Neural progenitor cell (in vitro differentiated cells): ENCODE results near the gene CGN. TPM values are rescaled to one million over a fixed set of nuclear protein-coding genes. Genes with fewer than 3 reads are reported as not detected.

Experiments
- DNase-seq: peaks from one replicate; pipeline ENCODE4 v3.0.0-alpha.2; 2016; ENCODE audit warnings: low spot score
- H2AFZ ChIP-seq: fragments of 200-600 bp; sonication (generic); replicated peaks from 2 replicates; pipeline ENCODE4 v1.6.1; 2016; ENCODE audit warnings: antibody characterized with exemption
- H3F3A ChIP-seq: fragments of 200-600 bp; sonication (generic); 2 replicates; pipeline ENCODE4 v1.6.1; 2016; ENCODE audit warnings: antibody characterized with exemption, low read depth
- H3K27ac ChIP-seq: fragments of 200-600 bp; sonication (generic); 2 replicates; pipeline ENCODE4 v1.5.1; 2016; ENCODE audit warnings: mild to moderate bottlenecking
- H3K27me3 ChIP-seq: fragments of 200-600 bp; sonication (generic); 2 replicates; pipeline ENCODE4 v1.6.1; 2016; ENCODE audit warnings: mild to moderate bottlenecking, moderate library complexity
- H3K36me3 ChIP-seq: fragments of 200-600 bp; sonication (generic); 2 replicates; pipeline ENCODE4 v1.5.1; 2016
- H3K4me1 ChIP-seq: fragments of 200-600 bp; sonication (generic); 2 replicates; pipeline ENCODE4 v1.6.1; 2016; ENCODE audit warnings: mixed run types
- H3K4me2 ChIP-seq: fragments of 200-600 bp; sonication (generic); 2 replicates; pipeline ENCODE4 v1.6.1; 2016
- H3K4me3 ChIP-seq: fragments of 200-600 bp; sonication (generic); 2 replicates; pipeline ENCODE4 v1.5.1; 2016
- H3K79me2 ChIP-seq: fragments of 200-600 bp; sonication (generic); 2 replicates; pipeline ENCODE4 v1.6.1; 2016; ENCODE audit warnings: low read depth
- H3K9ac ChIP-seq: fragments of 200-600 bp; sonication (generic); 2 replicates; pipeline ENCODE4 v1.6.1; 2016
- H3K9me3 ChIP-seq: fragments of 200-600 bp; sonication (generic); 2 replicates; pipeline ENCODE4 v1.5.1; 2016; ENCODE audit warnings: low read depth
- H4K20me1 ChIP-seq: fragments of 200-600 bp; sonication (generic); 2 replicates; pipeline ENCODE4 v1.6.1; 2016; ENCODE audit warnings: low read depth
- H3K27ac Mint-ChIP-seq: 3 replicates; pipeline ENCODE4 v1.8.0; 2021; ENCODE audit warnings: mixed read lengths
- H3K27me3 Mint-ChIP-seq: 2 replicates; pipeline ENCODE4 v1.8.0; 2022; ENCODE audit warnings: low read depth, mild to moderate bottlenecking, inconsistent platforms, moderate library complexity, mixed read lengths; ENCODE audit not compliant: insufficient read depth
- H3K36me3 Mint-ChIP-seq: 3 replicates; pipeline ENCODE4 v1.8.0; 2021; ENCODE audit warnings: mixed read lengths
- H3K4me1 Mint-ChIP-seq: 3 replicates; pipeline ENCODE4 v1.8.0; 2021; ENCODE audit warnings: mixed read lengths
- H3K4me3 Mint-ChIP-seq: 3 replicates; pipeline ENCODE4 v1.8.0; 2021; ENCODE audit warnings: mild to moderate bottlenecking, moderate library complexity, mixed read lengths
- H3K9me3 Mint-ChIP-seq: 3 replicates; pipeline ENCODE4 v1.8.0; 2020; ENCODE audit warnings: mixed read lengths
- CTCF ChIP-seq: fragments of 200-600 bp; sonication (generic); IDR thresholded peaks from 2 replicates; pipeline ENCODE4 v1.5.1; 2017; ENCODE audit warnings: antibody characterized with exemption, mild to moderate bottlenecking
- EZH2 ChIP-seq: fragments of 200-600 bp; sonication (generic); IDR thresholded peaks from 2 replicates; pipeline ENCODE4 v1.6.1; 2017; ENCODE audit warnings: antibody characterized with exemption, mild to moderate bottlenecking, moderate library complexity
- EZH2phosphoT487 ChIP-seq: fragments of 200-600 bp; sonication (generic); IDR thresholded peaks from 2 replicates; pipeline ENCODE4 v1.6.1; 2017; ENCODE audit warnings: antibody characterized with exemption
- total RNA-seq: library from RNA; depleted of rRNA; stranded (reverse); fragments of >200 nt; gene quantifications from 2 replicates; pipeline ENCODE4 v1.2.3, GENCODE V29; 2015; ENCODE audit warnings: low replicate concordance

CGN gene
- total RNA-seq, 1 donor from 2014 or later: 5.4 TPM

GRCh38 chr1:151486557-151486956, 24.6 kb upstream of the CGN start:
- H2AFZ ChIP-seq: no peak overlapping the region
- Mint-ChIP-seq H3K4me1 (no peaks in the 10 kb centered on the region), H3K27me3 (peaks cover 2% of the 10 kb centered on the region)

GRCh38 chr1:151491641-151492040, 19.5 kb upstream of the CGN start:
- Mint-ChIP-seq H3K4me3 (no peak overlapping the region), H3K27ac (no peak overlapping the region), H3K27me3 (peaks cover 3% of the 10 kb centered on the region), H3K9me3 (no peaks in the 10 kb centered on the region), H3K36me3 (no peaks in the 10 kb centered on the region), H3K4me1 (peaks cover 14% of the 10 kb centered on the region)
- Histone ChIP-seq H3K27ac (no peak overlapping the region), H3K27me3 (no peaks in the 10 kb centered on the region), H3K4me3 (no peak overlapping the region), H3K36me3 (no peaks in the 10 kb centered on the region), H4K20me1 (no peaks in the 10 kb centered on the region), H2AFZ (no peak overlapping the region), H3K79me2 (no peaks in the 10 kb centered on the region), H3K4me2 (no peak overlapping the region), H3K9me3 (no peaks in the 10 kb centered on the region), H3K4me1 (peaks cover 11% of the 10 kb centered on the region), H3K9ac (no peak overlapping the region), H3F3A (peaks cover 14% of the 10 kb centered on the region)
- no peak for DNase-seq
- TF ChIP-seq EZH2: no peak
- TF ChIP-seq EZH2phosphoT487: no peak
- no peak for TF ChIP-seq CTCF

More at GRCh38 chr1:151486557-151486956, 24.6 kb upstream of the CGN start:
- no peak for DNase-seq
- Histone ChIP-seq H3K36me3 (no peaks in the 10 kb centered on the region), H3K27me3 (no peaks in the 10 kb centered on the region), H4K20me1 (no peaks in the 10 kb centered on the region), H3K4me1 (no peaks in the 10 kb centered on the region), H3K79me2 (no peaks in the 10 kb centered on the region), H3K4me3 (no peak overlapping the region), H3K9ac (no peak overlapping the region), H3K9me3 (no peaks in the 10 kb centered on the region), H3F3A (peaks cover 5% of the 10 kb centered on the region), H3K27ac (no peak overlapping the region), H3K4me2 (no peak overlapping the region)
- no peak for TF ChIP-seq EZH2
- no peak for TF ChIP-seq EZH2phosphoT487
- TF ChIP-seq CTCF: no peak
- H3K27ac Mint-ChIP-seq: no peak overlapping the region
- no peak overlapping the region for H3K4me3 Mint-ChIP-seq
- peaks cover 2% of the 10 kb centered on the region for H3K9me3 Mint-ChIP-seq
- no peaks in the 10 kb centered on the region for H3K36me3 Mint-ChIP-seq

- Histone ChIP-seq H2AFZ (no peak overlapping the region), H3K9me3 (no peaks in the 10 kb centered on the region), H3F3A (peaks cover 14% of the 10 kb centered on the region), H3K27ac (no peak overlapping the region), H3K9ac (no peak overlapping the region), H3K4me2 (no peak overlapping the region), H3K27me3 (no peaks in the 10 kb centered on the region), H3K4me3 (no peak overlapping the region), H4K20me1 (no peaks in the 10 kb centered on the region), H3K36me3 (no peaks in the 10 kb centered on the region), H3K4me1 (peaks cover 11% of the 10 kb centered on the region), H3K79me2 (no peaks in the 10 kb centered on the region)
- no peaks in the 10 kb centered on the region for H3K36me3 Mint-ChIP-seq
- peaks cover 6% of the 10 kb centered on the region for H3K27me3 Mint-ChIP-seq
- no peaks in the 10 kb centered on the region for H3K9me3 Mint-ChIP-seq
- no peak overlapping the region for H3K4me3 Mint-ChIP-seq
- H3K4me1 Mint-ChIP-seq: peaks cover 14% of the 10 kb centered on the region
- peak overlapping the region; percentile 47 for H3K27ac Mint-ChIP-seq
- TF ChIP-seq EZH2 (no peak), EZH2phosphoT487 (no peak)
- DNase-seq: no peak
Observed at GRCh38 chr1:151492120-151492519, 19.1 kb upstream of the CGN start.

- no peak overlapping the region for H3K4me3 Mint-ChIP-seq
- no peak overlapping the region for H3K27ac Mint-ChIP-seq
- Histone ChIP-seq H3K4me2 (no peak overlapping the region), H3K27ac (no peak overlapping the region), H3K4me1 (peaks cover 11% of the 10 kb centered on the region), H2AFZ (no peak overlapping the region), H3K36me3 (no peaks in the 10 kb centered on the region), H4K20me1 (no peaks in the 10 kb centered on the region), H3K4me3 (no peak overlapping the region), H3K79me2 (no peaks in the 10 kb centered on the region), H3K9me3 (no peaks in the 10 kb centered on the region), H3K27me3 (no peaks in the 10 kb centered on the region), H3K9ac (no peak overlapping the region), H3F3A (peaks cover 14% of the 10 kb centered on the region)
- no peaks in the 10 kb centered on the region for H3K9me3 Mint-ChIP-seq
- TF ChIP-seq EZH2 (no peak), EZH2phosphoT487 (no peak), CTCF (no peak)
- DNase-seq: no peak
- peaks cover 14% of the 10 kb centered on the region for H3K4me1 Mint-ChIP-seq
- no peaks in the 10 kb centered on the region for H3K36me3 Mint-ChIP-seq
- H3K27me3 Mint-ChIP-seq: peaks cover 6% of the 10 kb centered on the region
Observed at GRCh38 chr1:151493042-151493441, 18.1 kb upstream of the CGN start.
